ENCODE results near the gene RPL22.
A peak's percentile ranks its signal among the peaks of the same experiment; 100 is the strongest.

The RPL22 gene

GRCh38 chr1:6152181-6152580 lies 47.2 kb downstream of the RPL22 start:
- DNase-seq (ENCODE audit: low read depth) = no peak

- DNase-seq (ENCODE audit: low read depth) = no peak
These were observed 48.0 kb downstream of the RPL22 start for GRCh38 chr1:6151291-6151822.

GRCh38 chr1:6150006-6150938 lies 49.1 kb downstream of the RPL22 start:
- no peak for DNase-seq (ENCODE audit: low read depth)

- DNase-seq (ENCODE audit: low read depth) = no peak
These were observed 49.8 kb downstream of the RPL22 start for GRCh38 chr1:6149597-6149996.

GRCh38 chr1:6148497-6149241 lies 50.7 kb downstream of the RPL22 start:
- peak; percentile 56 for DNase-seq (ENCODE audit: low read depth)

- no peak for DNase-seq (ENCODE audit: low read depth)
These were observed 53.5 kb downstream of the RPL22 start for GRCh38 chr1:6145864-6146410.

GRCh38 chr1:6145396-6145750 lies 54.0 kb downstream of the RPL22 start:
- no peak for DNase-seq (ENCODE audit: low read depth)

- DNase-seq (ENCODE audit: low read depth) = no peak
These were observed 54.6 kb downstream of the RPL22 start for GRCh38 chr1:6144647-6145395.

GRCh38 chr1:6144175-6144574 lies 55.2 kb downstream of the RPL22 start:
- no peak for DNase-seq (ENCODE audit: low read depth)

GRCh38 chr1:6143395-6143794 lies 56.0 kb downstream of the RPL22 start:
- DNase-seq (ENCODE audit: low read depth) = no peak

- DNase-seq (ENCODE audit: low read depth) = no peak
These were observed 56.7 kb downstream of the RPL22 start for GRCh38 chr1:6142734-6143133.

- no peak for DNase-seq (ENCODE audit: low read depth)
These were observed 57.3 kb downstream of the RPL22 start for GRCh38 chr1:6142036-6142621.

- DNase-seq (ENCODE audit: low read depth) = no peak
These were observed 57.8 kb downstream of the RPL22 start for GRCh38 chr1:6141592-6141991.

GRCh38 chr1:6140413-6140812 lies 59.0 kb downstream of the RPL22 start:
- DNase-seq (ENCODE audit: low read depth) = no peak

GRCh38 chr1:6137758-6138157 lies 61.6 kb downstream of the RPL22 start:
- no peak for DNase-seq (ENCODE audit: low read depth)

GRCh38 chr1:6136516-6137220 lies 62.7 kb downstream of the RPL22 start:
- DNase-seq (ENCODE audit: low read depth) = no peak

Measured in activated T-helper 9 cell treated with anti-CD3 and anti-CD28 coated beads, Interleukin-2, amount 50 U/mL, for 16 hours (primary cell).